HepG2 (cell line): Measurements from ENCODE around the gene CRAMP1. TPM values are rescaled to one million over a fixed set of nuclear protein-coding genes. Genes with fewer than 3 reads are reported as not detected.

ENCODE experiments used
- ATAC-seq: fragments of 200-7000 bp; cut with Tn5 transposase; 3 replicates; pipeline ENCODE4 v1.9.1; 2020; ENCODE audit warnings: mild to moderate bottlenecking, moderate library complexity
- BruUV-seq: library from RNA; stranded (reverse); fragments of 400-500 nt; replicated peaks from 2 replicates; lab custom pipeline; 2021; lab: Mats Ljungman, UMichigan
- CTCF ChIA-PET: fragments of 300-600 bp; formaldehyde crosslinking; extraction: SDS; loops from one replicate; lab custom pipeline; 2021; ENCODE audit warnings: low total read pairs, inconsistent platforms, low intra/inter-chr PET ratio; lab: Yijun Ruan, JAX
- POLR2A ChIA-PET: fragments of 350-600 bp; sonication (Branson Sonifier 250); formaldehyde crosslinking; loops from one replicate; lab custom pipeline; 2020; ENCODE audit warnings: antibody characterized with exemption, inconsistent platforms; lab: Yijun Ruan, JAX
- DNase-seq: peaks from one replicate; pipeline ENCODE4 v3.0.0-alpha.2; 2015; ENCODE audit warnings: low spot score
- FAIRE-seq: peaks from 3 replicates; lab custom pipeline; 2011; peaks lifted over from hg19 to GRCh38; lab: Jason Lieb, UNC
- H2AFZ ChIP-seq: one replicate; pipeline ENCODE4 v1.6.1; 2011; ENCODE audit warnings: low read length, inconsistent platforms
- H3K27ac ChIP-seq: fragments of 300-600 bp; 3 replicates; pipeline ENCODE4 v1.8.0; 2011; ENCODE audit warnings: mixed run types, mild to moderate bottlenecking, mixed read lengths, low read length, inconsistent platforms; ENCODE audit not compliant: insufficient read depth; ENCODE audit errors: extremely low read length
- H3K27me3 ChIP-seq, 2 experiments: fragments of 200-600 bp in 1 of 2; 2 replicates in 1 of 2; 3 replicates in 1 of 2; pipeline versions ENCODE4 v1.6.0 to v1.8.0; 2011; ENCODE audit warnings: low read length in 2 of 2, mild to moderate bottlenecking in 2 of 2, moderate library complexity in 2 of 2, inconsistent platforms in 1 of 2; ENCODE audit not compliant: insufficient read depth in 2 of 2, control insufficient read depth in 1 of 2
- H3K36me3 ChIP-seq, 2 experiments: fragments of 200-600 bp in 1 of 2; replicated peaks in 1 of 2; 2 replicates in 1 of 2; 3 replicates in 1 of 2; pipeline versions ENCODE4 v1.5.1 to v1.8.0; 2011; ENCODE audit warnings: low read length in 2 of 2, inconsistent platforms in 1 of 2; ENCODE audit not compliant: insufficient read depth in 2 of 2, control insufficient read depth in 1 of 2
- H3K4me1 ChIP-seq: 2 replicates; pipeline ENCODE4 v1.5.1; 2012; ENCODE audit warnings: low read length, inconsistent platforms; ENCODE audit not compliant: insufficient read depth
- H3K4me2 ChIP-seq: 2 replicates; pipeline ENCODE4 v1.6.0; 2011; ENCODE audit warnings: low read depth, low read length, inconsistent platforms
- H3K4me3 ChIP-seq, 3 experiments: fragments of 200-600 bp in 1 of 3; sonication (generic), shearing (Covaris generic) in 1 of 3; replicated peaks in 1 of 3; 2 replicates each; pipeline ENCODE4 v1.5.1; 2011 to 2016; ENCODE audit warnings: low read length in 3 of 3, inconsistent platforms in 2 of 3, low read depth in 2 of 3, mild to moderate bottlenecking in 2 of 3, control low read depth in 1 of 3, mixed read lengths in 1 of 3; ENCODE audit not compliant: insufficient read depth in 1 of 3
- H3K79me2 ChIP-seq: one replicate; pipeline ENCODE4 v1.6.1; 2011; ENCODE audit warnings: low read length, inconsistent platforms; ENCODE audit not compliant: insufficient read depth
- H3K9ac ChIP-seq: 2 replicates; pipeline ENCODE4 v1.6.0; 2011; ENCODE audit warnings: mild to moderate bottlenecking, low read depth, low read length, inconsistent platforms; ENCODE audit not compliant: insufficient read depth
- H3K9me3 ChIP-seq: 2 replicates; pipeline ENCODE4 v1.5.1; 2012; ENCODE audit warnings: mild to moderate bottlenecking, low read length
- H4K20me1 ChIP-seq: 2 replicates; pipeline ENCODE4 v1.6.0; 2011; ENCODE audit warnings: inconsistent platforms, mild to moderate bottlenecking, low read length, moderate library complexity; ENCODE audit not compliant: insufficient read depth
- ATM ChIP-seq: fragments of 450-650 bp; IDR thresholded peaks from 2 replicates; pipeline ENCODE4 v1.7.1; 2017; ENCODE audit warnings: mild to moderate bottlenecking, borderline replicate concordance
- IRF2 ChIP-seq: IDR thresholded peaks from 2 replicates; pipeline ENCODE4 v1.6.1; 2018; ENCODE audit warnings: missing genetic modification reagents, missing compliant biosample characterization
- NFIC ChIP-seq: IDR thresholded peaks from 2 replicates; pipeline ENCODE4 v1.6.1; 2012; ENCODE audit warnings: mild to moderate bottlenecking, low read length, inconsistent platforms
- NFKB2 ChIP-seq: sonication (generic); formaldehyde crosslinking; IDR thresholded peaks from 2 replicates; pipeline ENCODE4 v1.4.0; 2020; ENCODE audit warnings: missing genetic modification reagents, borderline replicate concordance
- PCBP1 ChIP-seq: fragments of 200-400 bp; formaldehyde crosslinking; IDR thresholded peaks from 2 replicates; pipeline ENCODE4 v1.6.1; 2017; ENCODE audit warnings: mild to moderate bottlenecking, low read depth, low read length, borderline replicate concordance
- REST ChIP-seq, 2 experiments: IDR thresholded peaks; 2 replicates each; pipeline ENCODE4 v1.6.1; 2011 to 2012; ENCODE audit warnings: low read length in 2 of 2, borderline replicate concordance in 1 of 2, low read depth in 1 of 2, mild to moderate bottlenecking in 1 of 2, moderate library complexity in 1 of 2
- ZKSCAN1 ChIP-seq: fragments of 150-350 bp; IDR thresholded peaks from 2 replicates; pipeline ENCODE4 v1.6.1; 2014; ENCODE audit warnings: low read length
- ZNF274 ChIP-seq: sonication (generic); formaldehyde crosslinking; IDR thresholded peaks from 2 replicates; pipeline ENCODE4 v1.5.1; 2020; ENCODE audit warnings: mild to moderate bottlenecking, missing genetic modification reagents
- ZNF30 ChIP-seq: sonication (generic); formaldehyde crosslinking; IDR thresholded peaks from 2 replicates; pipeline ENCODE4 v1.5.0; 2020; ENCODE audit warnings: mild to moderate bottlenecking, missing genetic modification reagents
- ZNF549 ChIP-seq: sonication (generic); formaldehyde crosslinking; IDR thresholded peaks from 2 replicates; pipeline ENCODE4 v1.5.0; 2020; ENCODE audit warnings: missing genetic modification reagents
- WGBS: methylation state at CpG from one replicate; pipeline ENCODE4 v1.1.6; 2017; ENCODE audit warnings: low lambda C conversion rate; 5-methylcytosine and 5-hydroxymethylcytosine counted together
- in situ Hi-C: cut with HindIII; loops from 2 replicates; pipeline ENCODE4 v1.10.0; 2017; ENCODE audit warnings: low pct_unique_long_range_greater_than_20kb; ENCODE audit not compliant: extremely low pct_ligation_motif_present
- intact Hi-C: fragments of 100-400 bp; cut with micrococcal nuclease; formaldehyde crosslinking; loops from one replicate; pipeline ENCODE4 v1.10.0; 2022; ENCODE audit not compliant: unreplicated experiment
- polyA plus RNA-seq, 8 experiments: library from polyadenylated mRNA; depleted of rRNA in 3 of 8; stranded (reverse) in 7 of 8; unstranded in 1 of 8; fragments of >200 nt; fragmentation: Illumina TruSeq in 4 of 8; extraction: Trizol in 4 of 8; gene quantifications; 2 replicates each; pipeline versions ENCODE4 v1.2.1 to v1.2.3, GENCODE V29; 2011 to 2016; ENCODE audit warnings: low read depth in 4 of 8, missing spikeins in 1 of 8, mixed read lengths in 1 of 8; ENCODE audit not compliant: insufficient read depth in 1 of 8
- total RNA-seq, 5 experiments: library from RNA; depleted of rRNA; stranded (reverse); fragments of >200 nt; fragmentation: Illumina TruSeq; extraction: Trizol; gene quantifications; 2 replicates each; pipeline ENCODE4 v1.2.3, GENCODE V29; 2016; ENCODE audit warnings: low read depth in 1 of 5

Gene CRAMP1
- total and polyA plus RNA-seq, 2 of the 13 experiments (the other 11 are each of a cell fraction or from before 2014, with no cell fraction given), result 6.8 to 9.7 TPM

- H3K9ac ChIP-seq, result no peak overlapping the region
- CTCF ChIA-PET, result no interaction called here
- H3K4me2 ChIP-seq, result no peak overlapping the region
- in situ Hi-C loops (no loop called here), intact Hi-C loops (no loop called here)
- 91% methylated on average over 2 of the region's 2 CpGs for WGBS
- no peaks in the 10 kb centered on the region for H3K9me3 ChIP-seq
- ATAC-seq (peak; percentile 31; the same call in 2 of the 3 replicates), FAIRE-seq (no peak), DNase-seq (peak; percentile 9)
- H3K27ac ChIP-seq, result no peak overlapping the region
- POLR2A ChIA-PET, result no interaction called here
- no peak overlapping the region for H3K4me3 ChIP-seq
- peaks cover 3% of the 10 kb centered on the region for H3K79me2 ChIP-seq
- no TSS peak for BruUV-seq
- no peaks in the 10 kb centered on the region for H3K4me1 ChIP-seq
- H3K27me3 ChIP-seq, result no peaks in the 10 kb centered on the region
- no peaks in the 10 kb centered on the region for H4K20me1 ChIP-seq
- H3K36me3 ChIP-seq, result peaks cover 36 to 79% of the 10 kb centered on the region in 2 experiments; a peak in 4 of 5 replicates
- H2AFZ ChIP-seq, result no peak overlapping the region
- TF ChIP-seq IRF2 (CRISPR knock-in tag), result no peak
- no peak for TF ChIP-seq ZKSCAN1
Observed at GRCh38 chr16:1639282-1639681, 27.1 kb downstream of the CRAMP1 start.

- in situ Hi-C loops, result no loop called here
Observed at GRCh38 chr16:1639860-1640259, 27.7 kb downstream of the CRAMP1 start.

More at GRCh38 chr16:1639860-1640259, 27.7 kb downstream of the CRAMP1 start:
- ATAC-seq (no peak), FAIRE-seq (no peak), DNase-seq (no peak)
- ChIA-PET CTCF (no interaction called here), POLR2A (no interaction called here)
- Histone ChIP-seq H2AFZ (no peak overlapping the region), H3K9me3 (no peaks in the 10 kb centered on the region), H3K27ac (no peak overlapping the region), H3K4me3 (no peak overlapping the region), H3K27me3 (no peaks in the 10 kb centered on the region), H3K36me3 (peaks cover 37 to 74% of the 10 kb centered on the region in 2 experiments; a peak in 4 of 5 replicates), H3K9ac (no peak overlapping the region), H3K79me2 (no peaks in the 10 kb centered on the region), H4K20me1 (no peaks in the 10 kb centered on the region), H3K4me2 (no peak overlapping the region), H3K4me1 (no peaks in the 10 kb centered on the region)
- 96% methylated on average over 11 of the region's 11 CpGs for WGBS
- BruUV-seq, result no TSS peak
- intact Hi-C loops, result no loop called here
- TF ChIP-seq PCBP1 (no peak), ZNF549 (no peak), NFIC (no peak), ZNF30 (CRISPR knock-in tag) (no peak), NFKB2 (CRISPR knock-in tag) (no peak), REST (IDR thresholded peaks at IDR 0.05; ENCODE audit: borderline replicate concordance in 1 of 2, low read depth in 1 of 2, low read length in 2 of 2) (no peak), ATM (no peak), ZNF274 (CRISPR knock-in tag) (no peak)
